HCT116 (cell line): Measurements from ENCODE around the gene OR4C3.
"Not testable (repeated sequence)": the region's sequence is repeated elsewhere in the genome, so short reads cannot be mapped to it uniquely, and the experiment has no call there.

Experiments used
- CTCF ChIP-seq, 3 experiments: fragments of 200-600 bp in 1 of 3; sonication (generic) in 1 of 3; IDR thresholded peaks in 2 of 3; conservative IDR thresholded peaks in 1 of 3; 2 replicates each; pipeline ENCODE4 v1.5.1; 2012 to 2017; ENCODE audit warnings: low read depth in 2 of 3, low read length in 2 of 3, antibody characterized with exemption in 1 of 3, borderline replicate concordance in 1 of 3, control low read depth in 1 of 3, mild to moderate bottlenecking in 1 of 3, mixed read lengths in 1 of 3, mixed run types in 1 of 3, moderate library complexity in 1 of 3; ENCODE audit not compliant: insufficient read depth in 1 of 3
- POLR2A ChIP-seq: IDR thresholded peaks from 2 replicates; pipeline ENCODE4 v1.7.0; 2011; ENCODE audit warnings: borderline replicate concordance; ENCODE audit not compliant: insufficient read depth, insufficient read length; ENCODE audit errors: extremely low read depth
- POLR2AphosphoS5 ChIP-seq: IDR thresholded peaks from 2 replicates; pipeline ENCODE4 v1.6.1; 2011; ENCODE audit warnings: mild to moderate bottlenecking, low read depth, low read length, moderate library complexity
- RAD21 ChIP-seq: IDR thresholded peaks from 2 replicates; pipeline ENCODE4 v1.6.1; 2012; ENCODE audit warnings: low read depth, mild to moderate bottlenecking

- TF ChIP-seq POLR2A; CTCF (IDR thresholded peaks at IDR 0.05 in 2 of 3, conservative IDR thresholded peaks at IDR 0.05 in 1 of 3; ENCODE audit: borderline replicate concordance in 1 of 3, insufficient read depth in 1 of 3, low read depth in 2 of 3, low read length in 2 of 3); RAD21; POLR2AphosphoS5: not testable (repeated sequence)
These were observed 36.6 kb downstream of the OR4C3 start for GRCh38 chr11:48361289-48361688.
